ENCODE data around the gene EYS.

EYS gene

DNA sequence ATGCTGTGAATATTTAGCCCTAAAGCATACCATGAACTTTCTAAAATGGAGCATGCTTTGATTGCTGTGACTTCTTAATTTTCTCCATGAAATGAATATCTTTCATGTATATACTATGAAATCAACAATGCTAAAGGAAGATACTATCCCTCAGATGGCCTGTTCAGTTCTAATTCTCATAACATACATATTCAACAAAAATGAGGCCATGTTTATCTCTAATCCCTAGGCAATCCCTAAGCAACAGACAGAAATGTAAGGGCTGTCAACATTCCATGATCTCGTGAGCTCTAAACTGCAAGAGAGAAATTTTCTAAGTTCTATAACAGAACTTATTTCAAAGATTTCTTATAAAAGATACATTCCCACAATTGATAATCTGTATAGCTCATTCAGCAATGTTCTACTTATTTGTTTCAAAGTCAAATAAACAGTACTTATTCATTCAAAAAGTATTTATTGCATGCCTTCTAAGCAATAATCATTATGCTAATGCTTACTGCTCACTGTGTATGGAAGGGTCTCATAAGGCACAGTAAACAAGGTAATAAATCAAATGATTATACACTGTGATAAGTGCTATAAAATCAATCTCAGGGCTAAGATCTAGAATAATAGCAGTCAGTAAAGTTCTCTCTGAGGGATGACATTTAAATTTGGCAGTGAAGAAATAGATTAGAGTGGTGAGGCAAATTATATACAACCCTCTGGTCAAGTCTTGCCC lies 1578.6 kb downstream of the EYS start:
- DNase-seq (ENCODE audit: low read depth): no peak

DNA sequence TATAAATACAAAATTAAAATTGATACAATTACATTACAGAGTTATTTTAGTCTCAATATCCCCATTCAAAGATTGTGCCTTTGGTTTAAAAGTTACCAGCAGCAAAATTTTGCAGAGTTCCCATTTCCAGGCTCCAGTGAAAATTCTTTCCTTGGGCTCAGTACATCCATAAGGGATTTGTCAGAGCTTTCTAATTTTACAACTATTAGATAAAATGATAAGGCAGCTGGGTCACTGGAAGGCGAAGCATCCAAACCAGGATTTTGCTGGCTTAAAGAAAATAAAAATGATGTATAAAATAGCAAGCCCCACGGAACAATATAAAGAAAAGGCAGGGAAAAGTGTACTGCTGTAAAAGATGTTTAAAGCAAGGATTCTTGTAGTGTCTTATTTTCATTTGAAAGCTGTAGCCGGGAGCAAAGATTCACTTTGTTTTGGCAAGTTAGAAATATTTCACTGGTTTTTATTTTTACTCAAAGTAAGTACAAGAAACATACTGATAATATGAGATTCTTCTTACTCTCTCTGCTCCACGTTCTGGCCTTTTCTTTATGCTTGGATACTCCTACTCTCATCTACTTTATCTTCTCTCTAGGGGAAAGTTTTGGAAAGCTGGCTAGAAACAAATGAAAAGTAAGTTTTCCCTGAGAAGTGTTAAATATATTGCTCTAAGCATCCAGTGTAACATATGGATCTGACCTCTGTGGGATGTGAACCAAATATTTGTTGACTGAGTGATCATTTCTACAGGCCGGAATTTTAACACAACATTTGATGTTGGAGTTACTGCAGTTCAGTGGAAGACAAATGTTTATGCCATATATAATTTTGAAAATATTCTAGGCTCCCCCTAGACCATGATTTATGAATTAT lies 1583.0 kb downstream of the EYS start:
- DNase-seq (ENCODE audit: low read depth): no peak

DNA sequence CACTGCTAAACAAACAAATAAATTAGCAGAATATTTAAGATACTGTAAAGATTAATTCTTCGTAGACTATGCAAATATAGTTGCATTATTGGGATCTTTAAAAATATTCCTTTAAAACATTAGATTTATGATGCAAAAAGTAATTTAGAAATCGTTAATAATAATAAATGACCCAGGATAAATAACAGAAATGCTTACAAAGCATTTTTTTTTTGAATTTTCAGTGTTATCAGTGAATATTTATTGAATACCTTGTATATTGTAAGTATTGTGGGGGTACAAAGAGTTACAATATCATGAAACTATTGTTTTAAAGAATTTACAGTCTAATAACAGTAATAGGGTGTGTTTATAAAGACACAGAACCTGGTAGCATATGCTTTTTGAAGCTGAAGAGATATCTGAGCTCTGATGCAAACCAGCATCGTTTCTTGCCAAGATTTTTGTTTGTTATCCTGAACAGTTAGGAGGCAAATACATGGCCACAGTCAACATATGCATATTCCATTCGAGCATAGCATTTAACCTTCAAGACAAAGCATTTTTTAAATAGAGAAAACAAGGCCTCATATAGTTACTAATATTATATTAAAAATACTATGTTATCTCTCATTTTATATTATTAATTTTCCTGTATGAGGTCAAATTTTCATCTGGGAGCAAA lies 1584.2 kb downstream of the EYS start:
- DNase-seq (ENCODE audit: low read depth): no peak

DNA sequence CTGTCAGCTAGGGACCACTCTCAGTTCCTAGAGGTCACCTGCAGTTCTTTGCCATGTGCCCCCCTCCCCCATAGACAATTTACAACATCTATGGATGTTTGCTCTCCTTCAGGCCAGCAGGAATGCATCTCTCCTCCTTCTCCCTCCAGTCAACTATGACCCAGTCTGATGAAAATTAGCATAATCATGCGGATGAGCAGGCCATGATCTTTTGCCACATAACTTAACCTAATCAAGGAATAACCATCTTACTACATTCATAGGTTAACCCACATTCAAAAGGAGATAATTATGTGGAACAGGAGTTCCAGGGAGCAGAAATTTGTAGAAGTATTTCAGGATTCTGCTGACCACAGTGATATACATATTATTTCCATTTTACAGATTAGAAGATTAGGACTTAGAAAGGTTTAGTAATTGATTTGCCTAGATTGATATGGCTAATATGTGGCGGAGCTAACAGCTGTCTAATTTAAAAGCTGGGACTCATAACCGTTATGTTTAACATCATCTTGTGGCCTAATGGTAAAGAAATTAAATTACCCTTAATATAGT lies 1585.9 kb downstream of the EYS start:
- no peak for DNase-seq (ENCODE audit: low read depth)

DNA sequence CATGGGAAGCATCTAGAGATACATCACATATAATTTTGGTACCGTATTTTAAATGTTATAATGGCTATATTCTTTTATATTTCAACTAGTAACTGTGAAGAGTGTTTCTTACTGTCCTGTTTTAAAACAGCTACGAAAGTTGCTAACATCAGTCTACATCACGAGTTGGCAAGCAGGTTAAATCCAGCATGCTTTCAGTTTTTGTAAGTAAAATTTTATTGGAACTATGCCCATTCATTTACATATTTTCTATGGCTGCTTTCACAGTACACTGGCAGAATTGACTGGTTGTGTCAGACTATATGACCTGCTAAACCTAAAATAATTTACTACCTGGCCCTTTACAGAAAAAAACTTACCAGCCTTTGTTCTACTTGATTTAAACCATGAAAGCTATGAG lies 1593.3 kb downstream of the EYS start:
- DNase-seq (ENCODE audit: low read depth): no peak

DNA sequence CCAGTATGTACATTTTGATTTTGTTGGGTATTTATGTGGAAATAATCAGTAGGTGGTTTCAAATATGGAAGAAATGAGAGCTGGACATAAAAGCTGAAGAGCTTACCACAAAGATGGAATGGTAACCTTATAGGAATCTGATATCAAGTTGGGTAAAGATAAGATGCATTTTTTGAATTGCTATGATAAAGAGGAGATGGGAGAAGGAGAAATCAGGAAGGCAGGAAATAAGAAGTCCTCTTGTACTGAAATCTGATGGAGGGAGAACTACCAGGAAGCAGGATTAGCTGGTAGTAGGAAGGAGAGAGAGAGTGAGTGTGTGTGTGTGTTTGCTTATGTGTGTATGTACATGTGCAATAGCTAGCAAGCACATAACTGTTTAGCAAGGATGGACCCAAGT lies 1603.0 kb downstream of the EYS start:
- DNase-seq (ENCODE audit: low read depth): no peak

DNA sequence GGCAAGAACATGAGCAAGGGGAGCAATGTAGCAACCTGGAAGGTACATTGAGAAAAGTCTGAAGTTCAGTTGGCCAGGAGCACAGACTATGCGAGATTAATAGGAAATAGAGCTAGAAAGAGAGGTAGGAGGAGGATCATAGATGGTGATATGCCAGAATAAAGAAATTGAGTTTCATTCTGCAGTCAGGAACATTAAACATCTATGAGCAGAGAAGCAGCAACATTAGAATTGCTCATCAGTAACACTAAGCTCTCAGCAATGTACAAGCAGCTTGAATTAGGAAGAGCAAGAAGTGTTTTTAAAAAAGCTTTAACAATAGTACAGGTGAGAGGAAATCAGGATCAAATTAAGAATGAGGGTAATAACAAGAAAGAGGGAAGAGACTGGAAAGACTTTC lies 1603.5 kb downstream of the EYS start:
- DNase-seq (ENCODE audit: low read depth): no peak

DNA sequence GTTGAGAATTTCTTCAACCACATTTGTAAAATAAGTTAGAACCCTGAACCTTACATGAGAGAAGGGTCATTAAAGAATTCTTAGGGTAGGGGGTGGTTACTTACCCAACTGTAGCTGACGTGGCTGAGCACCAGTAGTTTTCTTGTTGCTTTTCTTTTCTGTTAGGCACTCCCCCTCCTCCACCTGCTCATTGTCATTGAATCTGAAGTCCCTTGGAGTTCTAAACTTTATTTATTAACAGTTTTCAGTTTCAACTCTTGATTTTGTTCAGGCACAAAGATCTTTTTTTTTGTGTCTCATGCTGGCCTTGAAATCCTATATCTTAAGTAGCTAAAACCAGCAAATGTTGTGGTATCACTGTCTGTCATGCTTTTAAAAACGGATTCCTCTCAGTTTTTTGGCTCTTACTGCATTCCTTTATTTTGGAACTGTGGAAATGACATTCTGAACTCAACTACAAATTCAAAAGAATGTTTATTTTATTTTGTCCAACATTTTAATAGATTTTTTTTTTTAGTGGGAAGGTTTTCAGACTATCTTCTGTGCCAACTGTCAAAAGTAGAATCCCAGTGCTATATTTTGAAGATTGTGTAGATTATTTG lies 1606.2 kb downstream of the EYS start:
- no peak for DNase-seq (ENCODE audit: low read depth)

DNA sequence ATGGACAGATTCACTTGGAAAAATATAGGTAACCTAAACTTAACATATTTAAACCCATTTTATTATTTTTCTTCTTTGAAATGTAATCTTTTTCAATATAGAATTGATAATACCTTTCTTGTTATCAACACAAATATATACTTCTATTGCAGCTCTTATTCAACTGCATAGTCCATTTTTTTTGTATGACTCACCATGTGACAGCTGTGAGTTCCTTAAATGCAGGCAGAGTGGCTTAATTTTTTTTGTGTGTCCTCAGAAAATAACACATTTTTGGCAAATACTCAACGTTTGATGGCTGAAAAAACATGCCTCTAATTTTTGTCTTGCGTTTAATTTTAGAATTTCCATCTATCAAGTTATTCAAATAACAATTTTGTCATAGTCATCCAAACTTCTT lies 1616.7 kb downstream of the EYS start:
- no peak for DNase-seq (ENCODE audit: low read depth)

DNA sequence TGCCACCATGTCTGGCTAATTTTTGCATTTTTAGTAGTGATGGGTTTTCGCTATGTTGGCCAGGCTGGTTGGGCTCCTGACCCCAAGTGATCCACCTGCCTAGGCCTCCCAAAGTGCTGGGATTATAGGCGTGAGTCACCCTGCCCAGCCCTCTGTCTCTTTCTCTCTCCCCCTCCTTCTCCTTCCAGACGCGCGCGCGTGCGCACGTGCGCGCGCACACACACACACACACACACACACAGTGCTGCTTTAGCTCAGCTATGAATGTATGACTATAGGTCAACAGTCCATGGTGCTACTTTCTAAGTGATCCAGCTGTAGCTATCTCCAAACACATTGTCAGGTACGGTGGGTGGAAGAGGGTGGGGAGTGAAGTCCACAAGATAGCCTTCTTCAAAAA lies 1621.9 kb downstream of the EYS start:
- no peak for DNase-seq (ENCODE audit: low read depth)

DNA sequence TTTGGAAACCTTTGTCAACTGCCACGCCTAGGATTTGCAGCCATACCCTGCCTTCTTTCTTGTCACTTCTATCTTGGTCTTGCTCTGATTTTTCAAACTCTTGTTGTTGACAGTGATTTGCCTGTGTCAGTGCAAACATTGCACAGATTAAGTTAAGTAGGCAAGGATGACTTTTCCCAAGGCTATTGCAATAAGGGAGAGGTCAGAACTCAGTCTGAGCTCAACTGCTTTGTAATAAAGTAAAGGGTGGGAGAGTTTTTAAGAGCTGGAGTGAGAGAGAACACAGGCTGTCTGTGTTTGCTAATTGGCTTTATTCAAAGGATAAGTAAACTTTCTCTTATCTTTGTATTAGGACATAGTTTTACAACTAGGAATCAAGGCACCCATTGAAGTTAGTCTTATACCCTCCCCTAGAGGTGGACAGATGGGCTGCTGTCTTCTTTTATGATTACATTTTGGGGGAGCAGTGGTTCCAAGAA lies 1622.8 kb downstream of the EYS start:
- DNase-seq (ENCODE audit: low read depth): no peak

DNA sequence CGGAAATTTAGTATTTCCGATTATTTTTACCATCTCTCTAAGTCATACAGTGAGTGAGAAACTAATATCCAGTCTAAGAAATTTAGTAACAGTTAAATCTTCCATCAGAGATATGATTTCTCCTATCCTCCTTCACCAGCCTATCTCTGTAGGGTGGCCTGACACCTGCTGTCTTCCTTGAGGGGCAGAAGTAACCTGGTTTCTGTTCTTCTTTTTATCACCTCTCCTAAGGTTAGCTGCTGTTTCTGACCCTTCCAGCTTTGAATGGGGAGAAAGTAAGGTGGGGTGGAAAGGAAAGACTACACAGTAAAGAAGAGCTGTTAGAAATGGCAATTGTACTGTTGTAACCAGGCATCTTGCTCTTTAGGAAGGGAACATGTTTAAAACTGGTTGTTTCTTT lies 1623.8 kb downstream of the EYS start:
- DNase-seq (ENCODE audit: low read depth): no peak

DNA sequence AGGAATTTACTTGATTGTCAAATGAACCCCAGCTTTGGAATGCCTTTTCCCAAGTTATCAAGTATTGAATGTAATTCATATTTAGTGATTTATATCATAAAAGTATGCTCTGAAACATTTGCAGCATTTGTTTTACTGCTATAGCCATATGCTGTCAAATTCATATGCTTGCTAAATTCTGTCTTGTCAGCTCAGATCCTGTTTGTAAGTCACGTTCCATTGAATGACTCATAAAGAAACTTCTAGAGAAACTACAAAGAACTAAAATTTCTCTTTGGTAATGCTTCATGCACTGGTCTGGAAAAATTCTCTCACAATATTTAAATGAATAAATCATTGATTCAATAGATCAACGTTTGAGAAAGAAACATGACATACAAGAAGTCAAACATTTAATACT lies 1625.6 kb downstream of the EYS start:
- DNase-seq (ENCODE audit: low read depth): no peak

DNA sequence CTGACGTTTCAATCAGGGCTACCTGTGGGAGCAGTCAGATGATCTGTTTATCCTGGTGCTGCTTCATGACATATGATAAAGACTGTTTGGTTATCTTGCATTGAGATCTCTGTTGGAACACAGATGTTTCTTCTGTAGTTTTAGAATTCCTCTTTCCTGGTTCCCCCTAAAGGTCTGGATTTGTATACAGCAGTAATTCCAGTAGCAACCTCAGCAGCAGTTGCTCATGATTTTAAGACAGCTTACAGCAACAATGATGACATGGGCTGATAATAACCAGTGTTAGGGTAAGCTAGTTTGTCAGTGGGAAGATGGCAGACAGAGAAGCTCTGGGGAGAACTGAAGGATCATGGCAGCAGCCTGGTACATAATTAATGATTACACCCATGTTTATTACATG lies 1632.0 kb downstream of the EYS start:
- no peak for DNase-seq (ENCODE audit: low read depth)

DNA sequence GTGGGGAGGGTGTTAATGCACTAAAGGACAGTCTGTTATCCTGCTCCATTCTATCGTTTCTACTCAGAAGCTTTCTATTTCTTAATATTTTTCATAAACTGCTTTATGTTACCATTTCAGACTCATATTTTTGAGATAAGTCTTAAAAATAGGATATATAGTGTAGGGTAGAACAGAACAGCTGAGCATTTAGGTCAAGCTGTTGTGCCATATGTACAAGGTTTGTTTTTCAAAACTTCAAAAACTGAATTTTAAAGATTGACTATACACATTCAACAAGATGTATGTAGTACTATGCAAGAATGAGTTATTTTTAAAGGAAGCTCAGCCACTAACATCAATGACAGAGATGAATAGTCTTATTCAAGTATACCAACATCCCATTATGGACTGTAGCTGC lies 1634.3 kb downstream of the EYS start:
- DNase-seq (ENCODE audit: low read depth): no peak

DNA sequence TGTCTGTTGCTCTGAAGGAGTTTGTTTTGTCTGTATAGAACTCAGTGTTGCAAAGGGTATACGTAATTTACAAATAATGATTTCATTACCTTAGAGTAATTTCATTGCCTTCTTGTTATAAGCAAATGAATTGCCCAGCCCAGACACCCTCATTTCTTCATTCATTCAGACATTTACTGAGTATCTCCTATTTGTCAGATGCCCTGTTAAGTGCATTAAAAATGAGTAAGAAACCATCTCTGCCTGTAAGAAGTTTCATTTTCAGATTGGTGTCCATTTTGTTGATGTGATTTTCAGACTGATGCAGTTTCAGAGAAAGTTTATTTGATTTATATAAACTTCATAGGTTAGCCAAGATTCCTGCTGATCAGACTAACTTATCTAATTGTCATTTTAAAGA lies 1642.1 kb downstream of the EYS start:
- DNase-seq (ENCODE audit: low read depth): no peak

DNA sequence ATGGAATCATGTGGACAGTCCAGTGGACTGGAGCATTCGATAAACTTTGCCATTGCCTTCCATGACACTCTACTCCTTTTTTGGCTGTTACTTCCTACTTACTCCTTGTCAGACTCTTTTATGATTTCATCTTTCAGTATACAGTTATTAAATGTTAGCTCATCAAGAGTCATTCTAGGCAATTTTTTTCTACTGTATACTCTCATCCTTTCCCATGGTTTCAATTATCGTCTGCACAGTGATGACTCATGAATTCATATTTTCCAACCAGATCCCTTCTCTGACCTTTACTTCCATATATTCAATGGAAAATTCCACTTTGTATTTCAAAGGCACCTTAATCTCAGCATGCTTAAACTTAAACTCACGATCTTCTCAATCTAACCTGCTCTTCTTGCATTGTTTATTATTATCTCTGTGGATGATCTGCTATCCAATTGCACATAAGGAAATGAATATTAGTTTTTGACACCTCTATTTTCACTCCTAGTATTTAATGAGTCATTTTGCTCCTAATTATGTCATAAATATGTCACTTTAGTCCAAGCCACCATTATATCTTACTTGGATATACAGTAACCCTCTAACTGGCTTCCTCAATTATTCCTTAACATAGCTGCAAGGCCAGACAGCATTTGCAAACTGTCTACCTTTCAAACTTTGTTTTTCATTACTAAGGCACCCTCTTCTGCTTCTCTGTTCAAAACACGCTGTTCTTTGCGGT lies 1643.9 kb downstream of the EYS start:
- DNase-seq (ENCODE audit: low read depth): no peak

DNA sequence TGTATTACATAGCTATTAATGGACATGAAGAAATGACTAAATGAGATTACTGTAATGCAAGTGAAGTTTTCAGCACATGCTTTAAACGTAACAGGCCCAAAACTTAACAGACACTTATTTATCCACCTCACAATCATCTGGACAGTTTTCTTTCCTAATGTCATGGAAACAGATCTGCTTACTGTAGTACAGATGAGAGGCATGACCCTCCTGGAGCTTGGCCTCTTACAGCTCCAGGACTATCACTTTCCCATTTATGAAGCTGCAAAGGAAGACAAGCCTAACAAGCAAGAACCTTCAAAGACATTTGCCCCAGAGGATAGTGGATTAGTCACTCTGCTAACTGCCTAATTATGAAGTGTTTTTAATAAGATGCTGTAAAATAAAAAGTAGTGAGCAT lies 1652.2 kb downstream of the EYS start:
- no peak for DNase-seq (ENCODE audit: low read depth)

DNA sequence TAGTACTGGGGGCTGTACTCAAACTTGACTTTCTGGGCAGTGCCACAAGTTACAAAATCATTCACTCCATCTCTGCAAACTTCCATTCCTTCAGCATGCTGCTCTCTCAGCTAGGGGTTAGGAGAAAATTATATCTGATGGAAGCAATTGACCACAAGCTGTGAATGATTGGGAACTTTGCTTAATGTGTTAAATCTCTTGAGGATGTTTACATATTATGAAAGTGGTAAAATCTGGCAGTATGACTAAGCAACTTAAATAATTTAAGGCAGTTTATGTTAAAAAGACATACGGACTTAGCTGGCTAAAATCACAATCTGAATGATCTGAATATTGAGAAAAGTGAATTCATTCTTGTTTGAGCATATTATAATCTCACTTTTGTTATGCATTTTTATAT lies 1656.4 kb downstream of the EYS start:
- DNase-seq (ENCODE audit: low read depth): no peak

DNA sequence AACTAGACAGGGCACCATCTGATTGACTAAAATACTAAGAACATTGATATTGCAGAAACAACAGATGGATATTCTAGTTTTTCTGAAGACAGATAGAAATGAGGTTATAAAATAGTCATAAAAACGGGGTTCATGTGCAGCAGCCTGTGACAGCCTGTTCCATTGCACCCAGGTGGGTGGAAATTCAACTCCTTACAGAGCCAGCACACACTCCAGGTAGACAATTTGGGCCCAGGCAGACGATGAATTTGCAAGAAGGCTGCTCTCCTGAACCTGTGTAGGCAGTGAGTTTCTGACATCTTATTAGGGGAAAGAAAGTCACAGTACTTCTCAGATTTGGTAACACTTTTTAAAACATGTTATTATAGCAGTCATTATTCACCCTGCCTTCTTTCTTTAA lies 1657.3 kb downstream of the EYS start:
- no peak for DNase-seq (ENCODE audit: low read depth)

DNA sequence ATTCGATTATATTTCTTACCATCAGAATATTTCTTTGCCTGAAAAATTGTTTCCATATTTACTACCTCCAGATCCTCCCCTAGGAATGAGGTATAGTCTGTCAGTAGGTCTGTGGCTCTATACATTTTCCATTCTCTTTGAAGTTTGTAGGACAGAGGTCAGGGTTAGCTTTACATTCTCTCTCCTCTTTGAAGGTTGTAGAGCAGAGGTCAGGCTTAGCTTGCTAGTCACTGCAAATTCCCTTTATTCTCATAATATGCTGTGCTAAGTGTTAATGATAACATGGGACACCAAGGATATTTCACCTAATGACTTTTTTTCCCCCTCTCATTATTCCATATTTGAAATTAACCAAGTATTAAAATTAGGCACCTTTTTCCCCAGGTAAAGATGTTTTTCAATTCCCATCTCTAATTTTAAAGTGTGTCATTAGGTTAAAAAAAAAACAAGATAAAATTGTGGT lies 1660.2 kb downstream of the EYS start:
- DNase-seq (ENCODE audit: low read depth): no peak
